Colonic mucosa (tissue), 4 donors: ENCODE measurements around the gene ST3GAL2. TPM values are rescaled to one million over a fixed set of nuclear protein-coding genes. Genes with fewer than 3 reads are reported as not detected.

Experiments used
- DNase-seq: peaks from one replicate; pipeline ENCODE4 v3.0.0-alpha.2; 2020
- H3K27ac ChIP-seq: fragments of 200-600 bp; one replicate; pipeline ENCODE4 v1.8.0; 2021
- H3K27me3 ChIP-seq: fragments of 200-600 bp; one replicate; pipeline ENCODE4 v1.8.0; 2021
- H3K36me3 ChIP-seq: fragments of 200-600 bp; one replicate; pipeline ENCODE4 v1.8.0; 2021
- H3K4me1 ChIP-seq: fragments of 200-600 bp; one replicate; pipeline ENCODE4 v1.8.0; 2021; ENCODE audit warnings: mild to moderate bottlenecking
- H3K4me3 ChIP-seq: fragments of 200-600 bp; one replicate; pipeline ENCODE4 v1.8.0; 2021
- H3K9ac ChIP-seq, 2 donors: one replicate each; pipeline ENCODE4 v1.7.0; 2013; ENCODE audit warnings: control low read depth in 2 of 2, low read depth in 2 of 2, low read length in 2 of 2
- H3K9me3 ChIP-seq: fragments of 200-600 bp; one replicate; pipeline ENCODE4 v1.8.0; 2021
- intact Hi-C: fragments of 100-400 bp; cut with DNase I; formaldehyde crosslinking; loops from one replicate; pipeline ENCODE4 v1.14.1; 2022
- total RNA-seq, 2 donors: library from RNA; stranded (reverse); fragmentation: NEBNext Ultra II Directional in 1 of 2; extraction: Animal tissue kit (Norgen Biotek cat#: 25700) in 1 of 2; gene quantifications; one replicate each; pipeline ENCODE4 v1.2.1, GENCODE V29; 2021
- TF ChIP-seq, protein P1 (sequence below): fragments of 200-600 bp; IDR thresholded peaks from one replicate; pipeline ENCODE4 v1.8.0; 2022; ENCODE audit warnings: antibody characterized with exemption, mild to moderate bottlenecking
- donor health status: healthy.
- donor health status: DM: no; HTN: no; CAD: no.
- donor health status: DM: no; HTN: no; CAD: no.

The ST3GAL2 gene
- total RNA-seq, 2 donors from 2014 or later = 6.9 to 8.1 TPM

GRCh38 chr16:70428178-70428998 lies 10.5 kb downstream of the ST3GAL2 start:
- TF ChIP-seq, protein P1, sequence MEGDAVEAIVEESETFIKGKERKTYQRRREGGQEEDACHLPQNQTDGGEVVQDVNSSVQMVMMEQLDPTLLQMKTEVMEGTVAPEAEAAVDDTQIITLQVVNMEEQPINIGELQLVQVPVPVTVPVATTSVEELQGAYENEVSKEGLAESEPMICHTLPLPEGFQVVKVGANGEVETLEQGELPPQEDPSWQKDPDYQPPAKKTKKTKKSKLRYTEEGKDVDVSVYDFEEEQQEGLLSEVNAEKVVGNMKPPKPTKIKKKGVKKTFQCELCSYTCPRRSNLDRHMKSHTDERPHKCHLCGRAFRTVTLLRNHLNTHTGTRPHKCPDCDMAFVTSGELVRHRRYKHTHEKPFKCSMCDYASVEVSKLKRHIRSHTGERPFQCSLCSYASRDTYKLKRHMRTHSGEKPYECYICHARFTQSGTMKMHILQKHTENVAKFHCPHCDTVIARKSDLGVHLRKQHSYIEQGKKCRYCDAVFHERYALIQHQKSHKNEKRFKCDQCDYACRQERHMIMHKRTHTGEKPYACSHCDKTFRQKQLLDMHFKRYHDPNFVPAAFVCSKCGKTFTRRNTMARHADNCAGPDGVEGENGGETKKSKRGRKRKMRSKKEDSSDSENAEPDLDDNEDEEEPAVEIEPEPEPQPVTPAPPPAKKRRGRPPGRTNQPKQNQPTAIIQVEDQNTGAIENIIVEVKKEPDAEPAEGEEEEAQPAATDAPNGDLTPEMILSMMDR = no peak
- DNase-seq = peak; percentile 96
- Histone ChIP-seq H3K27ac (peak overlapping the region; percentile 85), H3K4me3 (no peak overlapping the region), H3K27me3 (no peaks in the 10 kb centered on the region), H3K9me3 (no peaks in the 10 kb centered on the region), H3K9ac (peak overlapping the region; percentile 13 to 81), H3K4me1 (peaks cover 32% of the 10 kb centered on the region), H3K36me3 (no peaks in the 10 kb centered on the region)
- intact Hi-C loops = no loop called here

DNA sequence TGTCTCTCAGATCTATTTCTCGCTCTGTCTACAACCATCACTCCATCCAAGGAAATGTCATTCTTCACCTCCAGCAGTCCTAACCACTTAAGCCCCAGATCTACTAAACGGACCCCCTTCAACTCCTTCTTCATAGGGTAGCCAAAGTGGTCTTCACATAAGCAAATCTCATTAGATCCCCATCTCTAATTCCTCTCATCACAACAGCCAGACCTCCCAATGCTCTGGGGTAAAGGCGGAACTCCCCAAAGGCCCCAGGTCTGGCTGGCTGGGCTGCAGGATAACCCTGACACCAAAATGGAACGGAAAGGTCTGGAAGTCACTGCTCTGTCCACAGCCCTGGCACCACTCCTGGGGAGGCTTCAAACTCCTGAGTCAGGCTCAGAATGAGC lies 11.1 kb downstream of the ST3GAL2 start:
- peaks cover 30% of the 10 kb centered on the region for H3K4me1 ChIP-seq
- no peak for DNase-seq
- no peaks in the 10 kb centered on the region for H3K9me3 ChIP-seq
- no peaks in the 10 kb centered on the region for H3K27me3 ChIP-seq
- peak overlapping the region; percentile 13 to 81 for H3K9ac ChIP-seq
- H3K27ac ChIP-seq = peak overlapping the region; percentile 85
- TF ChIP-seq, protein P1 = no peak
- intact Hi-C loops = no loop called here
- H3K4me3 ChIP-seq = no peak overlapping the region
- H3K36me3 ChIP-seq = no peaks in the 10 kb centered on the region

- no peak overlapping the region for H3K27ac ChIP-seq
- no peaks in the 10 kb centered on the region for H3K36me3 ChIP-seq
- TF ChIP-seq, protein P1 = no peak
- intact Hi-C loops = no loop called here
- H3K4me1 ChIP-seq = peaks cover 3% of the 10 kb centered on the region
- H3K9me3 ChIP-seq = no peaks in the 10 kb centered on the region
- H3K4me3 ChIP-seq = no peak overlapping the region
- H3K27me3 ChIP-seq = no peaks in the 10 kb centered on the region
- H3K9ac ChIP-seq = peak overlapping the region in 1 of 2 donors; percentile 55
- DNase-seq = no peak
Measured at GRCh38 chr16:70422543-70422942, 16.4 kb downstream of the ST3GAL2 start.

DNA sequence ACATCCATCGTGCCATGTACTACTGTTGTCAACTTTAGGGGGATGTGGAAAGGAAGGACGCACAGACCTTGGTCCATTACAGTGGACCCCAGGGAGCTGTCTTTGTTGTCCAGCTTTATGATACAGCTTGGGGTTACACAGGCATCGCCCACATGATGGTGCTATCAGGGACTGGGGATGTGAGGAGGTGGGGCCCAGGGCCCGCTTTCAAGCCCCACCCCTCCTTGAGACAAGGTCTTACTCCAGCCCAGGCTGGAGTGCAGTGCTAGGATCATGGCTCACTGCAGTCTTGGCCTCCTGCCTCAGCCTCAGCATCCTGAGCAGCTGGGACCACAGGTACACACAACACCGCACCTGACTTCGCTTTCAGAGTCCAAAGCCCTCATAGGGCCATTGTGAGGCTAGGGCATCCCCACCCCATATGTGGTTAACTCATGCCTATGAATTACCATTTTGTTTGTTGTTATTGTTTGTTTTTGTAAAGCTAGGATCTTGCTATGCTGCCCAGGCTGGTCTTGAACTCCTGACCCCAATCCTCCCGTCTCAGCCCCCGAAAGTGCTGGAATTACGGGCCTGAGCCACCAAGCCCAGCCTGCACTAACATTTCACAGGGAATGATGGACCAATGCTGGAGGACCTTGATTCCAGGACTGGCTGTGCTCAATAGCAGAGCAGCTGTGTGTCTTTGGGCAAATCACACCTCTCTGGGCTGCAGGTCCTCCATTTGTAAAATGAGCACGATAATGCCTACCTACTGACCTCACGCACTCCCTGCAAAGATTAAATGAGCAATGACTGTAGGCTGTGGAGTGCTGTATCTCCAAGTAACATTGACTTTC lies 17.2 kb downstream of the ST3GAL2 start:
- H3K9me3 ChIP-seq = no peaks in the 10 kb centered on the region
- TF ChIP-seq, protein P1 = no peak
- no peak overlapping the region for H3K27ac ChIP-seq
- H3K36me3 ChIP-seq = no peaks in the 10 kb centered on the region
- no peak overlapping the region for H3K4me3 ChIP-seq
- intact Hi-C loops = no loop called here
- peak overlapping the region in 1 of 2 donors; percentile 55 for H3K9ac ChIP-seq
- H3K27me3 ChIP-seq = no peaks in the 10 kb centered on the region
- H3K4me1 ChIP-seq = peaks cover 6% of the 10 kb centered on the region
- DNase-seq = no peak

DNA sequence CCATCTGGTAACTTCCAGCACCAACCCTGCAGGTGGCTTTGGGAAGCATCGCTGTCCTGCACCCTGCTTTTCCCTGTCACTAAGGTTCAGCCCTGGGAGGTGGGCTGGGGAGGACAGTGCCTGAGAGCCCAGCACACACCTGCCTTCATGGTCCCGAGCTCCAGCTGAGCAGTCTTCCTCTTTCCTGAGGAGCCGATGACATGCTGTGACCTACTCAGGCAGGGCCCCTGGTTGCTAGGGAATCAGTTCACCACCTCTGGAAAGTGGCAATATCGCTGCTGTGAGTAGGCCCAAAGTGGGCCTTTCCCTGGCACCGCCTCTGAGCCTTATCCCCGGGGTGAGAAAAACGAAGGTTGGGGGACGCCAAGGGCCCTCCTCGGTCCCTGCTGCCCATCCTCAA lies 17.9 kb downstream of the ST3GAL2 start:
- intact Hi-C loops = no loop called here
- H3K9ac ChIP-seq = no peak overlapping the region
- no peaks in the 10 kb centered on the region for H3K9me3 ChIP-seq
- DNase-seq = no peak
- H3K27me3 ChIP-seq = no peaks in the 10 kb centered on the region
- H3K4me3 ChIP-seq = no peak overlapping the region
- H3K27ac ChIP-seq = no peak overlapping the region
- TF ChIP-seq, protein P1 = no peak
- H3K4me1 ChIP-seq = peaks cover 6% of the 10 kb centered on the region
- no peaks in the 10 kb centered on the region for H3K36me3 ChIP-seq
